Gastrocnemius medialis (tissue), 4 donors: Measurements from ENCODE around the gene MAL. TPM values are rescaled to one million over a fixed set of nuclear protein-coding genes. Genes with fewer than 3 reads are reported as not detected.

Experiments
- ATAC-seq, 2 donors: fragments of 150-250 bp; one replicate each; pipeline ENCODE4 v1.9.1; 2016
- DNase-seq, 2 donors: peaks; one replicate each; pipeline ENCODE4 v3.0.0-alpha.2; 2019
- H3K27ac ChIP-seq, 4 donors: fragments of 200-600 bp; sonication (generic); 1 replicate in 1 of 4; 2 replicates in 3 of 4; pipeline ENCODE4 v1.5.1; 2016 to 2018; ENCODE audit warnings: mild to moderate bottlenecking in 2 of 4, moderate library complexity in 1 of 4
- H3K27me3 ChIP-seq, 3 donors: fragments of 200-600 bp; sonication (generic) in 2 of 3; 1 replicate in 1 of 3; 2 replicates in 2 of 3; pipeline versions ENCODE4 v1.5.1 to v1.6.0; 2016 to 2019; ENCODE audit warnings: mild to moderate bottlenecking in 1 of 3, moderate library complexity in 1 of 3
- H3K36me3 ChIP-seq, 2 donors: fragments of 200-600 bp; sonication (generic) in 1 of 2; one replicate each; pipeline ENCODE4 v1.5.1; 2017 to 2018
- H3K4me1 ChIP-seq, 2 donors: fragments of 200-600 bp; sonication (generic) in 1 of 2; one replicate each; pipeline ENCODE4 v1.5.1; 2016 to 2017; ENCODE audit warnings: mild to moderate bottlenecking in 2 of 2
- H3K4me3 ChIP-seq, 4 donors: fragments of 200-600 bp; sonication (generic) in 3 of 4; 1 replicate in 1 of 4; 2 replicates in 3 of 4; pipeline ENCODE4 v1.5.1; 2016 to 2019; ENCODE audit warnings: mild to moderate bottlenecking in 2 of 4
- H3K9me3 ChIP-seq, 3 donors: fragments of 200-600 bp; sonication (generic) in 2 of 3; 1 replicate in 1 of 3; 2 replicates in 2 of 3; pipeline ENCODE4 v1.5.1; 2016 to 2019
- POLR2A ChIP-seq, 2 donors: fragments of 450-650 bp; IDR thresholded peaks; one replicate each; pipeline ENCODE4 v1.6.1; 2017; ENCODE audit warnings: antibody characterized with exemption in 2 of 2, mild to moderate bottlenecking in 2 of 2, moderate library complexity in 2 of 2
- in situ Hi-C, 4 donors: fragments of 200-750 bp; cut with MboI; loops; one replicate each; pipeline versions ENCODE4 v1.15.0 to v1.8.0; 2017; ENCODE audit warnings: low sequenced_read_pairs in 4 of 4
- intact Hi-C: fragments of 100-400 bp; cut with DNase I; formaldehyde crosslinking; loops from one replicate; pipeline ENCODE4 v1.15.1; 2023; ENCODE audit warnings: low total_unique reads
- total RNA-seq, 4 donors: library from RNA; depleted of rRNA; stranded (reverse); fragments of >200 nt; gene quantifications; one replicate each; pipeline versions ENCODE4 v1.1.0 to v1.2.3, GENCODE V29; 2016
- TF ChIP-seq, protein P1 (sequence below), 5 experiments: fragments of 450-650 bp in 3 of 5; fragments of 200-600 bp in 2 of 5; sonication (generic) in 2 of 5; IDR thresholded peaks in 4 of 5; conservative IDR thresholded peaks in 1 of 5; 1 replicate in 4 of 5; 2 replicates in 1 of 5; pipeline ENCODE4 v1.5.1; 2016 to 2019; ENCODE audit warnings: antibody characterized with exemption in 5 of 5, mild to moderate bottlenecking in 3 of 5, moderate library complexity in 3 of 5

MAL gene
- total RNA-seq, 4 donors from 2014 or later, result 0.64 to 2.4 (median 0.87) TPM; not detected in 1

DNA sequence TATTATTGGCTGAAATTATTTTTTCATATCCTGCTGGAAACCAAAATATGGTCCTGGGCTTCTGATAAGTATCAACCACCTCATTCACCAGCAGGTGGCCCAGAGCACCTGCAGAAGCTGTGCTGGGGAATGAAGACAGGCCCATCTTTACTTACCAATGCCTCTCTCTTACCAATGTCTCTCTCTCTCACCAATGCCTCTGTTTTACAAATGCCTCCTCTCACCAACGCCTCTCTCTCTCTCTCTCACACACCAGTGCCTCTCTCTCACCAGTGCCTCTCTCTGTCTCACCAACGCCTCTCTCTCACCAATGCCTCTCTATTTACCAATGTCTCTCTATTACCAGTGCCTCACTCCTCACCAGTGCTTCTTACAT lies 2.3 kb upstream of the MAL start:
- Histone ChIP-seq H3K9me3 (no peaks in the 10 kb centered on the region), H3K4me1 (peaks cover 0 to 9% of the 10 kb centered on the region in 2 donors), H3K27me3 (peaks cover 29 to 51% (median 48%) of the 10 kb centered on the region in 3 donors), H3K27ac (no peak overlapping the region), H3K36me3 (no peaks in the 10 kb centered on the region), H3K4me3 (no peak overlapping the region)
- no peak for TF ChIP-seq POLR2A (IDR thresholded peaks at IDR 0.05)
- TF ChIP-seq, protein P1, sequence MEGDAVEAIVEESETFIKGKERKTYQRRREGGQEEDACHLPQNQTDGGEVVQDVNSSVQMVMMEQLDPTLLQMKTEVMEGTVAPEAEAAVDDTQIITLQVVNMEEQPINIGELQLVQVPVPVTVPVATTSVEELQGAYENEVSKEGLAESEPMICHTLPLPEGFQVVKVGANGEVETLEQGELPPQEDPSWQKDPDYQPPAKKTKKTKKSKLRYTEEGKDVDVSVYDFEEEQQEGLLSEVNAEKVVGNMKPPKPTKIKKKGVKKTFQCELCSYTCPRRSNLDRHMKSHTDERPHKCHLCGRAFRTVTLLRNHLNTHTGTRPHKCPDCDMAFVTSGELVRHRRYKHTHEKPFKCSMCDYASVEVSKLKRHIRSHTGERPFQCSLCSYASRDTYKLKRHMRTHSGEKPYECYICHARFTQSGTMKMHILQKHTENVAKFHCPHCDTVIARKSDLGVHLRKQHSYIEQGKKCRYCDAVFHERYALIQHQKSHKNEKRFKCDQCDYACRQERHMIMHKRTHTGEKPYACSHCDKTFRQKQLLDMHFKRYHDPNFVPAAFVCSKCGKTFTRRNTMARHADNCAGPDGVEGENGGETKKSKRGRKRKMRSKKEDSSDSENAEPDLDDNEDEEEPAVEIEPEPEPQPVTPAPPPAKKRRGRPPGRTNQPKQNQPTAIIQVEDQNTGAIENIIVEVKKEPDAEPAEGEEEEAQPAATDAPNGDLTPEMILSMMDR (IDR thresholded peaks at IDR 0.05 in 4 of 5, conservative IDR thresholded peaks at IDR 0.05 in 1 of 5), result no peak
- intact Hi-C loops, result loop anchor here (10.0 kb wide), 1 partner anchor 52 kb away; no protein-coding TSS in a partner anchor
- DNase-seq, result no peak
- in situ Hi-C loops, result no loop called here
- ATAC-seq, result no peak

DNA sequence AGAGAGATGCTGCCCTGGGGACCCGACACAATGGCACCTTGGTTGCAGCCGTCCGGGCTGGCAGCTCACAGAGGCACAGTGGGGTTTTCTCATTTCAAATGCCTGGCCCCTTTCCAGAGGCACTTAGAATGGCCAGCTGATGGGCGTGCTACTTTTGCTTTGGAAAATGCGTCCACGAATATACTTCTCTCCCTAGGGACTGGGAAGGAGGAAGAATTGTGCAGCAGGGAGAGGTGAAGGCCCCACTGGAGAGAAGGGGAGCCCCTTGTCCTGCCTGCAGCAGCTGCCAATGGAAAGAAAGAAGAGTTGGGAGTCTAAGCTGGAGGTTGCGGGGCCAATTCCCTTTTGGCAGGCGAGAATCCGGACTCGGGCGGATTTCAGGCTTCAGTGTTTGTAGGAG lies 1.1 kb upstream of the MAL start:
- ATAC-seq, result no peak
- DNase-seq, result no peak
- Histone ChIP-seq H3K27ac (no peak overlapping the region), H3K36me3 (no peaks in the 10 kb centered on the region), H3K4me1 (peaks cover 0 to 9% of the 10 kb centered on the region in 2 donors), H3K4me3 (no peak overlapping the region), H3K27me3 (peaks cover 34 to 55% (median 54%) of the 10 kb centered on the region in 3 donors), H3K9me3 (no peaks in the 10 kb centered on the region)
- in situ Hi-C loops (no loop called here), intact Hi-C loops (loop anchor here (10.0 kb wide), 1 partner anchor 50 kb away; no protein-coding TSS in a partner anchor)
- TF ChIP-seq POLR2A (IDR thresholded peaks at IDR 0.05), result no peak
- TF ChIP-seq, protein P1 (IDR thresholded peaks at IDR 0.05 in 4 of 5, conservative IDR thresholded peaks at IDR 0.05 in 1 of 5), result no peak

DNA sequence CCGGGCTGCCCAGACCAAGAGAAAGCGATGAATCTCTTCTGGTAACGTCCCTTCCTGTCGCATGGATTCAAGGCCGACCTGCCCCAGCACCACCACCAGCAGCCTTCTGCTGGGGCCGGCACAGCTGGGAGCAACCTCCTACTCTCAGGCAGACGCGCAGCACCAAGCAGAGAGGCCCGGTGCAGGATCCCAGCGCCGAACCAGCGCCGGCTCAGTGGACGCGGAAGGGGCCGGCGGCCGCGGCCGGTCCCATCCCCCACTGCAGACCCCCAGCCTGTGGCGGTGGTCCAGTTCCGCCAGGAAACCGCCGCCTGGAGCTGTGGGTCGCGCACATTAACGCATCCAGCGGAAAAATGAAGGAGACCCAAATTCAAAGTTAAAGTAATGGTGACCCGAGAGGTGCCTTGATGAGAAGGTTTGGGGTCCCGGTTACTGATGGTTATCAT lies 525 bp upstream of the MAL start:
- H3K27me3 ChIP-seq, result peaks cover 34 to 55% (median 54%) of the 10 kb centered on the region in 3 donors
- H3K4me1 ChIP-seq, result peaks cover 0 to 9% of the 10 kb centered on the region in 2 donors
- intact Hi-C loops (loop anchor here (10.0 kb wide), 1 partner anchor 50 kb away; no protein-coding TSS in a partner anchor), in situ Hi-C loops (no loop called here)
- ATAC-seq (no peak), DNase-seq (no peak)
- no peaks in the 10 kb centered on the region for H3K36me3 ChIP-seq
- no peak overlapping the region for H3K27ac ChIP-seq
- no peaks in the 10 kb centered on the region for H3K9me3 ChIP-seq
- H3K4me3 ChIP-seq, result peak overlapping the region in 3 of 4 donors; percentile 21 to 40 (median 24)
- TF ChIP-seq, protein P1 (IDR thresholded peaks at IDR 0.05 in 4 of 5, conservative IDR thresholded peaks at IDR 0.05 in 1 of 5), result no peak
- no peak for TF ChIP-seq POLR2A (IDR thresholded peaks at IDR 0.05)

DNA sequence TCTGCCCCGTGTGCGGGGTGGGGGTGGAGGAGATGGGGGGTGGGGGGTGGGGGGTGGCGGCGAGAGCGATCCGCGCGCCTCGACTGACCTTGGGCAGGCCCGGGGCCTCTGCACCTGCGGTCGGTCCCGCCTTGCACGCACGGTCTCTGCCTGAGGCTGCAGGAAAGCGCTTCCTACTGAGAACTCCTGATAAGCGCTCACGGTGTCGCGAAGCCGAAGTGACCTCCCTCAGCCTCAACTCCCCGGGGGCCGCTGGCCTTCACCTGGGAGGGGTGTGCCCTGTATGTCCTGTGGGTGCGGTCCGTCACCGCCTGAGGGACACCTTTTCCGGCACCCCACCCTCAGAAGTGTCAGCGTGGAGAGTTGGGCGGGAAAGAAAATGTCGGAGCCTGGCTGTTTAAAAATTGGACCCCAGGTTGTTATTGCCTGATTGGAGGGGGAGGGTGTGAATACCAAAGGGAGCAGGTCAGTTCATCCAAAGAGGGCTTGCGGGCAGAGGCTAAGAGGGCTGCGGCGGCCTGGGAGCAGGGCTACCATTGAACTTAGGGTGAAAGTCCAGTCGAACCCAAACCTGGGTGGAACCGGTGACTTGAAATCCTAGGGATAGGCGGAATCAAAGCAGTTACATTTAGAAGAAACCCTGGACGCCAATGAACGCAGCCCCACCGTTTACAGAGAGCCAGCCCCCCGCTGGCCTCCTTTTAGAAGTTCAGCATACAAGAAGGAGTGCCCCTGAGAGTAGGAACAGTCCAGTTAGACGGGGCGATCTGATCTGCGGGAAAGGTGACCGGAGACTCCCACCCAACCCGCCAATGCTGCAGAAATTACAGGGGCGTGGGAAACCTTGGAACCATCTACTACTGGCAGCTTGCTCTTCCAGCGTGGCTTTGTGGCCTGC lies 1.2 kb downstream of the MAL start:
- intact Hi-C loops (loop anchor here (10.0 kb wide), 1 partner anchor 48 kb away; no protein-coding TSS in a partner anchor), in situ Hi-C loops (no loop called here)
- no peak for DNase-seq
- ATAC-seq, result no peak
- Histone ChIP-seq H3K4me3 (peak overlapping the region in 2 of 4 donors; percentile 36 to 40), H3K27ac (no peak overlapping the region), H3K36me3 (no peaks in the 10 kb centered on the region), H3K27me3 (peaks cover 34 to 56% (median 54%) of the 10 kb centered on the region in 3 donors), H3K4me1 (peaks cover 0 to 9% of the 10 kb centered on the region in 2 donors), H3K9me3 (no peaks in the 10 kb centered on the region)
- no peak for TF ChIP-seq POLR2A (IDR thresholded peaks at IDR 0.05)
- TF ChIP-seq, protein P1 (IDR thresholded peaks at IDR 0.05 in 4 of 5, conservative IDR thresholded peaks at IDR 0.05 in 1 of 5), result no peak
